Measurements from ENCODE around the gene PSMB3.

DNA sequence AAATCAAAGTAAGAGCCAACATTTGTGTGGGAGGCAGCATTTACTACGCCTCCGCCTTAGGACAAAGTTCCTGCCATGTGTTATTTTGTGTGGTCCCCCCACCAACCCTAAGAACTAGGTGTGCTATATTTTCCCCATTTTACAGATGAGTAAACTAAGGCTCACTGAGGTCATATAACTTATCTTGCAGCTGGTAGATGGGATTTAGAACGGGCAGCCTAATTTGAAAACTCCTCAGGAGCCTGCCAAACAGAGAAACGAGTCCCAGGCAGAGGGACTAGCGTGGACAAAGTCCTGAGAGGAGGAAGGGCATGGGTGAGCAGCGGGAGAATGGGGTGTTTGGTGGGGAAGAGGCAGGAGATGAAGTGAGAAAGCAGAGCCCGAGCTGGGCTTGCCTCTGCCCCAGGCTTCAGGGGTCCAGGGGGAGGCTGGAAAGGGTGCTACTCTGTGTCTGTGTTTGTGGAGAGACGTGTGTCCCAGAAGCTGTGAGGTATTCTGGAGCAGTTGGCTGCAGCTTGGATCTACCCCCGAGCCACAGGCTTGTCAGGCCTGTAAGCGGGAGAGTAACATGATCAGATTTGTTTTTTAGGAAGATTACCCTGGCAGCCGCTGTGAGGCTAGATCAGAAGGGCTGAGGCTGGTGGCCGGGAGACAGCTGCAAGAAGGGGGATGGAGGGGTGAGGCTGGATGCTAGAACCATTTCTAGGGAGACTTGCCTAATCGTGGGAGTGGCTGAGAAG lies 42.5 kb upstream of the PSMB3 start:
- TF ChIP-seq GATA3 (IDR thresholded peaks at IDR 0.05; ENCODE audit: low read depth, low read length) (no peak), GATA2 (IDR thresholded peaks at IDR 0.05; ENCODE audit: low read depth, low read length) (no peak)
